Ecto neural progenitor cell (in vitro differentiated cells): Measurements from ENCODE around the gene LHPP.

Experiments
- DNase-seq: peaks from one replicate; pipeline ENCODE4 v3.0.0-alpha.2; 2018; ENCODE audit warnings: low spot score

The LHPP gene

DNA sequence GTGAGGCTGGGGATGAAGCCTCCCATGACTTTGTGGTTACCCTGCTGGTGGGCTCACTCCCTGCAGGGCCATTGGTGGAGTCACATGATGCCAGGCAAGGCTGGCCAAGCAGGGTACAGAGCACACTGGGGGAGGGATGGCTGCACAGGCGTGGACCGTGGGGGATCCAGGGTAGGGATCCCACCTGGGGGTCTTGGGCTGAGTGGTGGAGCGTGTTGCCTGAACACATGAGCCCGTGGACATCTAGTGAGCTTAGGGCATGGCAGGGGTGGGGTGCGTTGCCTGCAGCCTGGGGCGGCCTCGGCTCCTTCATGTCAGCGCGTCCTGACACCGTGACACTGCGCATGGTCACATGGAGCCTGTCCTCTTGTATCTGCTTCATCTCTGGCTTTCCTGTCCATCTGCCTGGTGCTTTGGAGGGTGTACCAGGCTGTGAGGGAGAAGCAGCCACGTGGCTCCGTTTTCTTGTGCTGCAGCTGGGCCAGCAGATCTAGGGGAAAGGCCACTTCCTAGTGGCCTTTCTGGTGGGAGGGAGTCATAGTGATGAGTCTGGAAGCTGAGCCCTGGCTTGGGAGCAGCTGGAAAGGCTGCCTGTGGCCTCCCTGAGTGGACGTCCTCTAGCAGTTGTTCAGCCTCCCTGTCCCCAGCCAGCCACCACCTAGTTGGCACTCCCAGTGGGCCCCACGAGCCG is 96.2 kb downstream of the LHPP start:
- no peak for DNase-seq

DNA sequence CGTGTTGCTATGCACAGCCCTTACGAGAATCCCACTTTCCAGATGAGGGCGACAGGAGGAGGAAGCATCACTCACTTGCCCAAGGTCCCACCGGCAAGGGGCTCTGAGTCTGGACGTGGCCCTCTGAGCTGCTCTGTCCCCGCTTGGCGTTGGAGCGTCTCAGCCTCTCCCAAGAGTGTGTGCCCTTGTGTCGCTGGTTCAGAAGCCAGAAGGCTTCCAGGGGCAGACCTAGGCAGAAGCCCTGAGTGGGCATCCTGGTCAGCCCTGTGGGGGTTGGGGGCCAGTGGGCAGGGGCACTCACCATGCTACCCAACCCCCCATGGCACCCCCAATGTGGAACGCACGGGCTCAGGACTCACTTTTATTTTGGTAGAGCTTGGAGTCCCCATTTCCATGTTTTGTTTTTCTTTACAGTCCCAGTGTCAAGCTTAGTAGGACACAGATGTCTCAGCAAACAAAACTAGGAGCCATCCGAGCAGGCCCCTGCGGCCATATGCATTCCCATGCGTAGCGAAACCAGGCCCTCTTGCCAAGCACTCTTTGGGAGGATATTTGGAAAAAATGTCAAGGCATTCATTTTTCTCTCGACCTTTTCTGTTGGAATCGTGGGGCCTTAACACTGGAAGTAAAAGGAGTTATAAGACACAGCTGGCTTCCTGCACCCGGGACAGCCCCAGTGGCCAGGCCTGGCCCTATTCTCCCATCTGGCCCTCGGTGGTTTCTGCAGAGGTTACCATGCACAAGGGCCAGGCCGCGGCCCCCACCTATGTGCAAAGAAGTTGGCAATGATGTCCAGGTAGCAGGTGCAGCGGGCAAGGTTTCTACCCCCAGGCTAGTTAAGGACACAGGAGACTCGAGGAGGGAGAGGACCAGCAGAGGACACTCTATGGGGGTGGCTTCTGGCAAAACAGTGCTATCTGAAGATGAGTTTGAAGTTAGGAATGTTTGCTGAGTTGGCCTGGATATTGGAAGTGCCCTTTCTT is 97.0 kb downstream of the LHPP start:
- no peak for DNase-seq

DNA sequence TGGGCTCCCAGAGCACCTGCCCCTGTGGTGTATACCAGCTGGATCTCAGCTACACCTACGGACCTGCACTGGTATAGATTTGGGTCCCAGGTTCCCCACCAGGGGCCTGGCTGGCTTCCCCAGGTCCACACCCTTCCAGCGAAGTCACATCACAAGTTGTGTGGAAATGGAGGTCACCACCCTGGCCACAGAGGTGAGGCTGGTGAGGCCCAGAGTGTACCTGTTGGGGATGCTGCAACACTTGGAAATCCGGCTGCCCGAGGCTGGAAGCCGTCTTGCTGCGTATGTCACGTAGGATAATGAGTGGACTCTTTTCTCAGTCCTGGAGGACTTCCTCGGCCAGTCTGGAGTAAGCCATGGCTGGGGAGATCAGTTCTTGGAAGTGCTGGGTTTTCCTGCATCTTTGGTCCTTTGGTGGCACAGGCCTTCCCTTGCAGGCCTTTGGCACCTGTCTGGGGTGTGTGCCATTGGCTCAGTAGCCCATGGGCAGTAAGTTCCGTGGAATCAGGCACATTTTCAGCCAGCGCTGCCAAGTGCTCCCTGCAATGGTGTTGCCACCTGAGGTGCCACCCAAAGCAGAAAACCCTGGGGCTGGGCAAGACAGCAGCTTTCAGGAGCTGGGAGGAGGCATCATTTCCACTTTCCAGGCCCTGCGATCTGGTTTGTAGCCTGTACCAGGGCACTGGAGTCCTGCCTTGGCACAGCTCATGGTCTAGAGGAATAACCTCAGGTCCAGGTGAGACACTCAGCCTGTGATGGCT is 97.9 kb downstream of the LHPP start:
- no peak for DNase-seq

DNA sequence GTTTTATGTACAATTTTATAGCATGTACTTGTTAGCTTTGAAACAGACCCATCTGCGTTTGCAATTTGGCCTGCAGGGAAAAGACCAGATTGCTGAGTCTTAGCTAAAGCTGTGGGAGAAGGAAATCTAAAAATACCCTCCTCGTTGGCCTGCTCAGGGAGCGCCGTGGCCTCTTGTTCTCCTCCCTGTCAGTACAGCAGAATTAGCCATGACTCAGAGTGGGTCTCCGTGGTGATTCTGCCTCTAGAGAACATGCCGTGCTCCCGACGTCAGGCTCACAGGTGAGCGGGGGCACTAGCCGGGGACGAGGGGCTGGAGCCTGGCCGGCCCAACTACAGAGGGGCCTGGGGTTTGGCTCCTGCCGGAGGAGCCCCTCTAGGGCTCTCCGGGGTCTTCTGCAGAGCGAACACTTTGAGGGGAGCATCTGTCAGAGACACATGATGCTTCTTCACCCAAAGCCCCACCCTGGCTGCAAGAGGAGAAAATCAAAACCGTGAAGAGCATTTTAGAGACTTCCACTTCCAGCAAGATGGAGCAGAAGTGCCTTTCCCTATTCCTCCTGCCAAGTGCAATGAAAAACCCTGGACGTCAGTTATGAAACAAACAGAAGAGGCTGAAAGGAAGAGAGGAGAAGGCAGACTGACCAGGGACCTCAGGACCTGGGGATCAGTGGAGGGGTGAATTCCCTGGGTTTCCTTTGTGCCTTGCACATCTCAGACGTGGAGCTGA is 98.9 kb downstream of the LHPP start:
- no peak for DNase-seq

DNA sequence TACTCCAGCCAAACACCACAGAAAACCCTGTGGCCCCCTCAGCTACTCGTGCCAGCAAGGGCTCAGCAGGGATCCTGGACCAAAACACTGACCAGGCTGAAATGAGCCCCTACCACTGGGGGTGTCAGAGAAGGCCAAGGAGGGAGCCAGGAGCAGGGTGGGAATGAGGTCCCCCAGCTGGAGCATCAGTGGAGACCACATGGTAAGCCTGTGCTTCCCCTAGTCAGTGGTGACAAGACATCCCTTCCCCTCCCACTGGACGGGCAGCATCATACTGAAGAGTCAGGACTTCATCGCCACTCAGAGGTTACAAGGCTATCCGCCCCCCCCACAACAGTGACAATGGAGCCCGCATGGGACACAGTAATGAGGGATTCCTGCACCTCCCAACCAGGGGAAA is 99.6 kb downstream of the LHPP start:
- DNase-seq: no peak

DNA sequence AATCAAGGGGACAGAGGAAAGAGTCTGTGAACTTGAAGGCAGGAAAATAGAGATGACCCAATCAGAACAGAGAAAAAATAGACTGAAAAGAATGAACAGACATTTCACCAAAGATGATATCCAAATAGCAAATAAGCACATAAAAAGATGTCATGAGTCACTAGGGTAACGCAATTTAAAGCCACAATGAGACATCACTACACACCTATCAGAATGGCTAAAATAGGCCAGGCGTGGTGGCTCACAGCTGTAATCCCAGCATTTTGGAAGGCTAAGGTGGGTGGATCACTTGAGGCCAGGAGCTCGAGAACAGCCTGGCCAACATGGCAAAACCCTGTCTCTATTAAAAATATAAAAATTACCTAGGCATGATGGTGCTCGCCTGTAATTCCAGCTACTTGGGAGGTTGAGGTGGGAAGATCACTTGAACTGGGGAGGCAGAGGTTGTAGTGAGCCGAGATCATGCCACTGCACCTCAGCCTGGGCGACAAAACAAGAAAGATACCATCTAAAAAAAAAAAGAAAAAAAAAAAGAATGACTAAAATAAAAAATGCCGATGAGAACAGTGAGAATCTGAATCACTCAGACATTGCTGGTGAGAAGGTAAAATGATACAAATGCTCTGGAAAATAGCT is 100.9 kb downstream of the LHPP start:
- DNase-seq: no peak

DNA sequence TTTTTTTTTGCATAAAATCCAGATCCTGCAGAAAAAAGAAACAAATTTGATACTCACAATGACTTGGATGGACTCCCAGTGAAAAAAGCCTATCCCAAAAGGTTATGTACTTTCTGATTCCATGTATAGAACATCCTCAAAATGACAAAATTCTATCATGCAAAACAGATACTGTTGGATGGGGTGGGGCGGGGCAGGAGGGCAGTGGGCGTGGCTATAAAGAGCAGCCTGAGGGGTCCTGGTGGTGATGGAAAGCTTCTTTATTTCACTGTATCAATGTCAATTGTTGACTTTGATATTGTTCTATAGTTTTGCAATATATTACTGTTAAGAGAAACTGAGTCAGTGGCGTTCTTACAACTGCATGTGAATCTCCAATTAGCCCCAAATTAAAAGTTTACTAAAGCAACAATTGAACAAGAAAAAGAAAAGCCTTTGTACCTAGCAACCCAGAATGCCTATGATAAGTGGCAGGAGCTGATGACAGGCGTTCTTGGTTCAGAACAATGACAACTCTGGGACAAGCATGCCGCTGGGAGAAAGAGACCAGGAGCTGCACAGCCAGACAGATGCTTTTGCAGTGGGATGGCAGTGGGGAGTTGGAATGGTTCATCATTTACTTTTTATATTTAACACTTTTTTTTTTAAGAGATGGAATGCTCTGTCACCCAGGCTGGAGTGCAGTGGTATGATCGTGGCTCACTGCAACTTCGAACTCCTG is 101.9 kb downstream of the LHPP start:
- DNase-seq: no peak

DNA sequence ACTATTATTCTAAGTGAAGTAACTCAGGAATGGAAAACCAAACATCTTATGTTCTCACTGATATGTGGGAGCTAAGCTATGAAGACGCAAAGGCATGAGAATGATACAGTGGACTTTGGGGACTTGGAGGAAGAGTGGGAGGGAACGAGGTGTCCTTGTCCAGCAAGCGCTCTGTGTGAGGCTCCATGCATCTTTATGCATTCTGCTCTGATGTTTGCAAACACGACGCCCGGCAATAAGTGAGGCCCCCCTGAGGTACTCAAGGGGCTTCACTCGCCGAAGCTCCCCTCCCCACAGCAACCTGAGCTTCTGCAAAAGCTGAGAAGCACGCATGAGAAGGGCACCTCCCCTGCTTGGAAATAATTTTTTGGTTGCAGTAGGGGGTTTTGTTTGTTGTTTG is 103.3 kb downstream of the LHPP start:
- no peak for DNase-seq

DNA sequence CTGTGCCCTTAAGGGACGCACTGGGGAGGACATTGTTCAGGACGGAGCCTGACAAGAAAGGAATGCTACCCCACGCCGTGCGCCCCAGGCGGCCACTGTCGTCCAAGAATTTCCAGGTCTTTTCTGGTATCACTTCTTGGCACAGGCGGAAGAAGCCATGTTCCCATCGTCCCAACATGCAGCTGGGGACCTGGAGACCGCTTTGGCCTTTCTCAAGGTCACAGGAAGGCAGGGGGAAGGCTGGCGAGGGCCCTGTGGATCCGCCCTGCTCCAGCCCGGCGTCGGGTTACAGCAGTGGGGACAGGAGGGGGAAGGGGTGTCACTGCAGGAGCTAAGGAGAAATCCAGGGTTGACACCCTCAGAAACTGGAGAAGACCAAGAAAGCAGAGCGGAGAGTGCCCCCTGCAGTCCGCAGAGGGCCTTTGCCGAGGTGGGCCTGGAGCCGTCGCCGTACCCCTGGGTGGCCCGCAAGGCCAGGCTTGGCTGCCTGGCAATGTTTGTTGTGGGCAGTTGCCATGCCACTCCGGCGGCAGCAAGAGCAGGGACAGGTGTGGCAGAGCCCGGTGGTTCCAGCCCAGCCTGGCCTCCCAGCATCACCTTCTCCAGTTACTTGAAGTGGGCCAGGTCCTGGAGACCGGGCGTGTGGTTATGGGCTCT is 104.1 kb downstream of the LHPP start:
- DNase-seq: peak; percentile 75

DNA sequence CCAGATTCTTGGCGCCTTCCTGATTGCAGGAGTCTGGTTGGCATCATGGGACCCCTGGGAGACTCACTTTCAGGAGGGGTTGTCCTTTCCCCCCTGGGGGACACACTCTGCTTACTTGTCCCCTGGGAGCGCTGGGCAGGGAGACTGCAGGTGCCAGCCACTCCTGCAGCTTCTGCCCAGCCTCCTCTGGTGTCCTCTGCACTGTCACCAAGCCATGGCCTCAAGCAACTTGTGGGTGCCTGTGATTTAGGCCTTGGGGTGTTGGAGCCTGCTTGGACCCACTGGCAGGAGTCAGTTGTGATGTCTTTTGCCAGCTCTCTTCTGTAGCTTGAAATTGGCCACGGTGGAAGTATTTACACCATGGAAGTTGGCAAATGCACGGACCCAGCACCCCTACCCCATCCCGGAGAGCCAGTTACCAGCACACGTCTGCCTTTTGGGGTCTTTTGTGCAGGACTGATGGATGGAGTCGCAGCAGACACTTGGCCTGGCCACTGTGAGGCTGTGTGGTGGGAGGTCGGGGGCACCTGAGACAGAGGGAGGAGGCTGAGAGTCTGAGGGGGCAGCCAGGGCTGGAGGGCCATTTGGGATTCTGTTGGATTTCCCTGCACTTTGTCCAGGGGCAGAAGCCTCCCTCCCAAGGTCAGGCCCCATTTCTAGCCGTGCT is 104.7 kb downstream of the LHPP start:
- no peak for DNase-seq

DNA sequence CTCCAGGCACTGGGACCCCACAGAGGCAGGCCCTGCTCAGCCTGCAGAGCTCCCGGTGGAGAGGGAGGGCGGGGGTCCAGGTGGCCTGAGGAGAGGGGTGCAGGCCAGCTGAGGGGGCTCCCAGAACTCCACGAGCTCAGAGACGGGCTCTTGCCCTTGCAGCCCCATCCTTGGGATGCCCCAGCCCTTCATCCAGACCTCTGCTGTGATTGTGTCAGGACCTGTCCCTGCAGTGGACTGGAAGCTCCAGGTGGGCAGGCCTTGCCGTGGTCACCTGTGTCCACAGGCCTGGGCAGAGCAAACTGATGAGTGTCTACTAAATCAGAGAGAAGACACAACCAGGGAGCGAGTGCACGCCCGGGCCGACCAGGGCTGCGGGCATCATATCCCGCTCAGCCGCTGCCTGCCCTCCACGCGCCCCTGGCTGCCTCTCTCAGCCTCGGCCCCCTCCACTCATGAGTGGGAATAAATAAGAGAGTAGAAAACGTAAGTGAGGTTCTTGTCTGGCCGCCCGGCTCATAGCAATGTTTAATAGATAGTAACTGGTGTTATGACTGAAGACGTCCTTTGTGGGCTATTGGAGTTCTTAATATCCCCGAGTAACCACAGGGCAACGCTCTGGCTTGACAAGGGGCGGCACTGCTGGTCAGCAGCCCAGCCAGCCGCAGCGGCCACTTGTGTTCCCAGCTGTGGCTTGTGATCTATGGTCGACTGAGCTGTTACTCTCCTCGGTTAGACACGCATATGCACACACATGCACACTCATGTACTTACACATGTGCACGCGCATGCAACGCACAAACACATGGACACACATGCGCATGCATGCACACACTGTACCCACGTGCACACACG is 105.6 kb downstream of the LHPP start:
- DNase-seq: no peak

DNA sequence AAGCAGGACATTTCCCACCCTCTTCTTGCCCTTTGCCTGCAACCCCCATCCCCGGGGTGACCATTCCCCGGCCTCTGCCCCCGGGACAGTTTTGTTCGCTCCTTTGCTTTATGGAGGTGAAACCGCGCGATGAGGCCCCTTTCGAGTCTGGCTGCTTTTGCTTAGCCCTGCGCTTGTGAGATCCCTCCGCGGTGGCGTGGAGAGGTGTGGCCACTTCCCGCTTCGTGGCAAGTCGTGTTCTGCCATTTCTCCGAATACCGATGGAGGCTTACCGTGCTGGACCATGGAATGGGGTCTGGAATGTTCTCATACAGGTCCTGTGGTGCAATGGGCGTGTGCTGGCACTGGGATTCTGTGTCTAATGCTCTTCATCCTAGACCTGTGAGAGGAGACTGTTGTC is 106.7 kb downstream of the LHPP start:
- DNase-seq: no peak

DNA sequence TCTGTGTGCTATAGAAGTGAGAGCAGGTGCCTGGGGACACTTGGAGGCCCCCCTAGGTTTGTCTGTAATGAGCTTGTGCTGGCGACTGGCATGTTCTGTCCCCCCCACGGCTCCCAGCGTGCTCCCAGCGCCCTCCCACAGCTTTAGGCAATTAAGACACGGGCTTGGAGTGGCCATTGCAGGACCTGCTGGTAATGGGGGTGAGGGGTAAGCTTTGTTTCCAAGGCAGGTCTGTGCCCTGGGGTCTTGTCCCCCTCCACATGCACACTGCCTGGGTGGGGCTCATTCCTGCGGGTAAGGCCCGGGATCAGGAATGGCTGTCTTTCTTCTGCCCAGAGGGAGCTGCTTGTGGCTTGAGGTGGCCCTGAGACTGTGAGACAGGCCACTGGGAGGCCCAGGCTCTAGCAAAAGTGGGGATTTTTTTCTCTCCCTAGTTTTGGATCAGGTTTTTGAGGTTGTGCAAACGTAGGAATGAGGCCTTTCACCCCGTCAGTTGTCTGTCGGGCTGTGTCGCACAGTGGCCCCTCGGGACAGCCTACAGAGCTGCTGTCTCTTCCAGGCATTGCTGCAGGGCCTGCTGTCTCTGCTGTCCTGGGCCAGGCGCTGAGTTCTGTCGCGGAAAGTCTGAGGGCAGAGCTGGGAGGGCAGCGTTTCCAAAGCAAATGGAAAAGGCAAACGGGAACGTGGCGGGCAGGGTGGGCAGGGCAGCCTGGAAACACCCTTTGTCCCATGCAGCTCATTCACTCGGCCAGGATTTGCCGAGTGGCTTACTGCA is 107.4 kb downstream of the LHPP start:
- DNase-seq: no peak

DNA sequence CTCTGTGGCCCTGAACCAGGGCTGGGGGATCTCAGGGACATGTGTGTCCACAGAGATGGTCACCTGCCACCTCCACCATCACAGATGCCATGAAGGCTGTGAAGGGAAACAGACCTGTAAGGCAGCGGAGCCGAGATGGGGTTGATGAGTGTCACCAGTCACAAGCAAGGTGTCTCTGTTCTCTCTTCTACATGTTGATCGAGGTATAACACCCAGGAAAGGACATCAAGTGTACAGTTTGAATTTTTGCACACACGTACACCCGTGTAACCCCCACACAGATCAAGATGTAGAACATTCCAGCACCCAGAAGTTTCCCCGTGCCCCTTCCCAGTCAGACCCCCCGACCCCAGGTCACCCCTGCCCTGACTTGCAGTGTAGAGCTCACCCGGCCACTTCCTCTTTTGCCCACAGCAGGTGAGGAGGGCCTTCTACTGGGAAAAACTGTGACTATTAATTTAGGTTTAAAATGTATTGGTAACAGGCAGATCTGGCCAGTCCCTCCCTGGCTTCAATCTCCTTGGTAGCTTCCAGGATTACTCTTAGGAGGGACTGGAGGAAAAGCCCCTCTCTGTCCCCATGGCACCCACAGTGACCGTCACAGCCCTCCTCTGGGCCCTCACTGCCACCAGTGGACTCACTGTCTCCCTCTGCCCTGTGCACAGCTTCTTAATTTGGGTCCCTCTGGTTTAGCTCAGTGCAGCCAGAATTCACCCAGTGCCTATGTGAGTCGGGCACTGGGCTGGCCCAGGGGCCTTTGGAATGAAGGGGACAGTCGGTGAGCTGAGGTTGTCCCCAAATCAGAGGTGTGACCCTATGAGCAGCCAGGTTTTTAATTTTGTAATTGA is 108.2 kb downstream of the LHPP start:
- DNase-seq: no peak

DNA sequence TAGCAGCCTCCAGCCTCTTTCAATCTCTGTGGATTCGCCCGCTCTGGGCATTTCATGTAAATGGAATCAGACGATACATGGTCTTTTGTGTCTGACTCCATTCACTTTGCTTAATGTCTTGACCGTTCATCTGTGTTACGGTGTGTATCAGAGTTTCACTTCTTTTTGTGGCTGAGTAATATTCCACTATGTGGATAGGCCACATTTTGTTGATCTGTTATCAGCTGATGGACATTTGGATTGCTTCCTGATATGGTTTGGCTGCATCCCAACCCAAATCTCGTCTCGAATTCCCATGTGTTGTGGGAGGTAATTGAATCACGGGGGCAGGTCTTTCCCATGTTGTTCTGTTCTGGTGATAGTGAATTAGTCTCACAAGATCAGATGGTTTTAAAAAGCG is 109.0 kb downstream of the LHPP start:
- DNase-seq: no peak

DNA sequence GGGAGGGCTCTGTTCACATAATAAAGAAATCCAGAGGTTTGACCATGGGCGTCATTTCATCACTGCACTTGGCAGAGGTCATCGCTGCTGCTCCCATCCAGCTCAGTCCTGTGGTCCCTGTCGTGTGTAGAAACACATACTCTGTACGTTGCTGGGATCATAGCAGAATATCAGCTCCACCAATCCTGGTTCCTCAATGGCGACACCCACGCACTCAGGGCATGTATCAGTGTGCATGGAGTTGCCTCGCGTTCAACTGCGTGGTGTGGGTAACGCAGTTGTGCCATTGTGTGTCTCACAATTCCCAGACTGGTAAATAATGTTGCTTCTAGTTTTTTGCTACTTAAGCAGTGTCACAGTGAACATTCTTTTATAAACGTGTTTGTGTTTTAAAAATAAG is 111.1 kb downstream of the LHPP start:
- DNase-seq: no peak
